CD14-positive monocyte (primary cell): ENCODE data around the gene SOBP. TPM values are rescaled to one million over a fixed set of nuclear protein-coding genes. Genes with fewer than 3 reads are reported as not detected.
A peak's percentile ranks its signal among the peaks of the same experiment; 100 is the strongest.

Source experiments
- DNase-seq, 3 donors: peaks; one replicate each; pipeline ENCODE4 v3.0.0-alpha.2; 2011 to 2022
- H2AFZ ChIP-seq: 2 replicates; pipeline ENCODE4 v1.6.0; 2012; ENCODE audit warnings: mild to moderate bottlenecking, low read depth, low read length, inconsistent platforms; ENCODE audit not compliant: insufficient read depth, poor library complexity, severe bottlenecking
- H3K27ac ChIP-seq, 2 donors: 1 replicate in 1 of 2; 2 replicates in 1 of 2; pipeline ENCODE4 v1.5.1; 2012 to 2013; ENCODE audit warnings: low read length in 2 of 2, control low read depth in 1 of 2, inconsistent platforms in 1 of 2, low read depth in 1 of 2, mild to moderate bottlenecking in 1 of 2
- H3K27me3 ChIP-seq, 2 donors: one replicate each; pipeline versions ENCODE4 v1.6.0 to v1.6.1; 2011 to 2013; ENCODE audit warnings: low read length in 2 of 2; ENCODE audit not compliant: control insufficient read depth in 2 of 2, insufficient read depth in 2 of 2
- H3K36me3 ChIP-seq, 2 donors: replicated peaks in 1 of 2; 1 replicate in 1 of 2; 2 replicates in 1 of 2; pipeline versions ENCODE4 v1.5.1 to v1.6.1; 2012 to 2013; ENCODE audit warnings: low read length in 2 of 2, control low read depth in 1 of 2, inconsistent platforms in 1 of 2, mild to moderate bottlenecking in 1 of 2; ENCODE audit not compliant: insufficient read depth in 2 of 2, control insufficient read depth in 1 of 2
- H3K4me1 ChIP-seq, 2 donors: 1 replicate in 1 of 2; 2 replicates in 1 of 2; pipeline versions ENCODE4 v1.5.1 to v1.6.1; 2012 to 2013; ENCODE audit warnings: low read length in 2 of 2, control low read depth in 1 of 2, inconsistent platforms in 1 of 2, mild to moderate bottlenecking in 1 of 2, moderate library complexity in 1 of 2; ENCODE audit not compliant: insufficient read depth in 2 of 2, control insufficient read depth in 1 of 2
- H3K4me2 ChIP-seq: replicated peaks from 2 replicates; pipeline ENCODE3; 2012; ENCODE audit warnings: low read length, moderate library complexity, mild to moderate bottlenecking; ENCODE audit not compliant: poor library complexity, severe bottlenecking; ENCODE audit errors: extremely low read depth
- H3K4me3 ChIP-seq, 3 experiments: fragments of 200-600 bp in 1 of 3; sonication (generic) in 1 of 3; replicated peaks in 1 of 3; 1 replicate in 2 of 3; 2 replicates in 1 of 3; pipeline ENCODE4 v1.5.1; 2011 to 2013; ENCODE audit warnings: low read length in 3 of 3, mild to moderate bottlenecking in 3 of 3, control low read depth in 2 of 3, low read depth in 2 of 3, inconsistent platforms in 1 of 3, moderate library complexity in 1 of 3
- H3K79me2 ChIP-seq: 2 replicates; pipeline ENCODE4 v1.6.0; 2012; ENCODE audit warnings: mild to moderate bottlenecking, control low read depth, inconsistent platforms, low read length, moderate library complexity; ENCODE audit not compliant: insufficient read depth
- H3K9ac ChIP-seq: 2 replicates; pipeline ENCODE4 v1.6.0; 2017; ENCODE audit warnings: low read length, mild to moderate bottlenecking; ENCODE audit not compliant: insufficient read depth, poor library complexity, severe bottlenecking
- H3K9me3 ChIP-seq, 2 donors: replicated peaks in 1 of 2; 1 replicate in 1 of 2; 2 replicates in 1 of 2; pipeline versions ENCODE4 v1.5.1 to v1.6.1; 2012 to 2013; ENCODE audit warnings: low read length in 2 of 2, control low read depth in 1 of 2; ENCODE audit not compliant: control insufficient read depth in 1 of 2, insufficient read depth in 1 of 2
- H4K20me1 ChIP-seq: 2 replicates; pipeline ENCODE4 v1.6.0; 2012; ENCODE audit warnings: mild to moderate bottlenecking, low read length, control low read depth, moderate library complexity; ENCODE audit not compliant: insufficient read depth
- H3K27ac Mint-ChIP-seq, 7 donors: one replicate each; pipeline ENCODE4 v1.8.0; 2020; ENCODE audit warnings: mild to moderate bottlenecking in 7 of 7, mixed read lengths in 7 of 7, moderate library complexity in 6 of 7, inconsistent platforms in 2 of 7
- H3K27me3 Mint-ChIP-seq, 3 donors: one replicate each; pipeline ENCODE4 v1.8.0; 2021 to 2022; ENCODE audit warnings: low read depth in 3 of 3, mild to moderate bottlenecking in 3 of 3, mixed read lengths in 3 of 3, moderate library complexity in 3 of 3, inconsistent platforms in 1 of 3
- H3K36me3 Mint-ChIP-seq, 2 donors: one replicate each; pipeline ENCODE4 v1.8.0; 2020; ENCODE audit warnings: mixed read lengths in 2 of 2, inconsistent platforms in 1 of 2, mild to moderate bottlenecking in 1 of 2
- H3K4me1 Mint-ChIP-seq: one replicate; pipeline ENCODE4 v1.8.0; 2020; ENCODE audit warnings: mild to moderate bottlenecking, mixed read lengths
- H3K4me3 Mint-ChIP-seq, 2 donors: one replicate each; pipeline ENCODE4 v1.8.0; 2020; ENCODE audit warnings: mild to moderate bottlenecking in 2 of 2, mixed read lengths in 2 of 2, moderate library complexity in 1 of 2
- H3K9me3 Mint-ChIP-seq, 7 donors: one replicate each; pipeline ENCODE4 v1.8.0; 2020 to 2022; ENCODE audit warnings: mixed read lengths in 7 of 7, mild to moderate bottlenecking in 6 of 7, moderate library complexity in 6 of 7, inconsistent platforms in 2 of 7
- CTCF ChIP-seq: fragments of 200-600 bp; IDR thresholded peaks from one replicate; pipeline ENCODE4 v1.8.0; 2022; ENCODE audit warnings: antibody characterized with exemption, mild to moderate bottlenecking
- WGBS: methylation state at CpG from one replicate; pipeline ENCODE4 v1.1.5; 2013; ENCODE audit warnings: missing lambda C conversion rate; ENCODE audit not compliant: insufficient coverage; 5-methylcytosine and 5-hydroxymethylcytosine counted together
- intact Hi-C, 2 donors: fragments of 100-400 bp; cut with micrococcal nuclease; formaldehyde crosslinking; loops; one replicate each; pipeline versions ENCODE4 v1.15.0 to v1.15.1; 2023
- polyA plus RNA-seq, 3 donors: library from polyadenylated mRNA; depleted of rRNA in 1 of 3; unstranded in 2 of 3; stranded (reverse) in 1 of 3; fragments of 300-500 nt in 2 of 3; fragments of >200 nt in 1 of 3; fragmentation: Illumina TruSeq in 2 of 3; gene quantifications; 1 replicate in 2 of 3; 2 replicates in 1 of 3; pipeline ENCODE4 v1.2.3, GENCODE V29; 2012 to 2021

The SOBP gene
- polyA plus RNA-seq, 3 donors, result not detected

GRCh38 chr6:107707346-107708275 is 217.7 kb downstream of the SOBP start:
- no peaks in the 10 kb centered on the region for H3K4me1 ChIP-seq
- no peaks in the 10 kb centered on the region for H3K36me3 Mint-ChIP-seq
- no peak overlapping the region for H3K4me3 Mint-ChIP-seq
- peak overlapping the region in 1 of 7 donors; percentile 78 for H3K27ac Mint-ChIP-seq
- no peak for DNase-seq
- H3K4me2 ChIP-seq, result no peak overlapping the region
- peaks cover 7% of the 10 kb centered on the region for H3K4me1 Mint-ChIP-seq
- no peak overlapping the region for H3K4me3 ChIP-seq
- peaks cover 1 to 4% (median 1%) of the 10 kb centered on the region in 3 donors for H3K27me3 Mint-ChIP-seq
- no peak for TF ChIP-seq CTCF
- 87% methylated on average over 10 of the region's 18 CpGs for WGBS
- H3K79me2 ChIP-seq, result no peaks in the 10 kb centered on the region
- H4K20me1 ChIP-seq, result no peaks in the 10 kb centered on the region
- intact Hi-C loops, result no loop called here
- peaks cover 0 to 2% (median 0%) of the 10 kb centered on the region in 7 donors for H3K9me3 Mint-ChIP-seq
- H3K9me3 ChIP-seq, result no peaks in the 10 kb centered on the region
- no peak overlapping the region for H2AFZ ChIP-seq
- no peak overlapping the region for H3K27ac ChIP-seq
- no peaks in the 10 kb centered on the region for H3K27me3 ChIP-seq
- no peak overlapping the region for H3K9ac ChIP-seq
- H3K36me3 ChIP-seq, result no peaks in the 10 kb centered on the region

DNA sequence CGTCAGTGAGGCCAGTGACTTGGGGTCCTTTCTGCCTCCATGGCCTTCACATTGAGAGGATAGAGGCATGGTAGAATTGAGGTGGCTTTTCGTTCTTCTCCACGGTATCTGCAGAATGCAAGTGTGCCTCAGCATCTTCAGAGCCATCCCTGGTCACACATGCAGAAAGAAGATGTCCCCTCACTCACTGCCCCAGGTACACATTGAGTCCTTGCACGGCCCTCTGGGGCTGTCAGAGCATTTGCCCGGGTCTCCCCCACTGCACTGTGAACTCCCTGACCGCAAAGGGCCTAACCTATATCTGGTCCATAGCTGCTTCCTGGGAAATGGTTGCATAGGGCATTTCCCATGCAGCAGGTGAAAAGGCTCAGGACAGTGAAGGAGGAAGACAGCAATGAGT is 218.5 kb downstream of the SOBP start:
- Mint-ChIP-seq H3K9me3 (peaks cover 0 to 2% (median 0%) of the 10 kb centered on the region in 7 donors), H3K27me3 (peaks cover 1 to 4% (median 3%) of the 10 kb centered on the region in 3 donors), H3K4me3 (no peak overlapping the region), H3K27ac (no peak overlapping the region), H3K36me3 (no peaks in the 10 kb centered on the region), H3K4me1 (peaks cover 14% of the 10 kb centered on the region)
- H3K9ac ChIP-seq, result no peak overlapping the region
- no peak overlapping the region for H3K4me2 ChIP-seq
- no peak for DNase-seq
- H3K79me2 ChIP-seq, result no peaks in the 10 kb centered on the region
- intact Hi-C loops, result no loop called here
- no peak overlapping the region for H3K27ac ChIP-seq
- no peak overlapping the region for H2AFZ ChIP-seq
- H3K4me1 ChIP-seq, result no peaks in the 10 kb centered on the region
- no peaks in the 10 kb centered on the region for H3K27me3 ChIP-seq
- no peak overlapping the region for H3K4me3 ChIP-seq
- H4K20me1 ChIP-seq, result no peaks in the 10 kb centered on the region
- WGBS, result 89% methylated on average over 6 of the region's 6 CpGs
- no peaks in the 10 kb centered on the region for H3K36me3 ChIP-seq
- H3K9me3 ChIP-seq, result no peaks in the 10 kb centered on the region
- no peak for TF ChIP-seq CTCF
